Right lobe of liver (tissue), 4 donors: ENCODE data around the gene SLC4A4.

Experiments
- POLR2A ChIP-seq: fragments of 450-650 bp; IDR thresholded peaks from one replicate; pipeline ENCODE4 v1.6.1; 2017; ENCODE audit warnings: antibody characterized with exemption, mild to moderate bottlenecking
- TF ChIP-seq, protein P1 (sequence below), 4 donors: fragments of 200-600 bp in 3 of 4; fragments of 450-650 bp in 1 of 4; IDR thresholded peaks; one replicate each; pipeline versions ENCODE4 v1.5.1 to v1.8.0; 2016 to 2022; ENCODE audit warnings: antibody characterized with exemption in 4 of 4, mild to moderate bottlenecking in 2 of 4
- donor health status: DM: no; HTN: no; CAD: no.
- donor health status: DM: no; HTN: no; CAD: no.
- donor health status: DM: no; HTN: yes; CAD: no.

DNA sequence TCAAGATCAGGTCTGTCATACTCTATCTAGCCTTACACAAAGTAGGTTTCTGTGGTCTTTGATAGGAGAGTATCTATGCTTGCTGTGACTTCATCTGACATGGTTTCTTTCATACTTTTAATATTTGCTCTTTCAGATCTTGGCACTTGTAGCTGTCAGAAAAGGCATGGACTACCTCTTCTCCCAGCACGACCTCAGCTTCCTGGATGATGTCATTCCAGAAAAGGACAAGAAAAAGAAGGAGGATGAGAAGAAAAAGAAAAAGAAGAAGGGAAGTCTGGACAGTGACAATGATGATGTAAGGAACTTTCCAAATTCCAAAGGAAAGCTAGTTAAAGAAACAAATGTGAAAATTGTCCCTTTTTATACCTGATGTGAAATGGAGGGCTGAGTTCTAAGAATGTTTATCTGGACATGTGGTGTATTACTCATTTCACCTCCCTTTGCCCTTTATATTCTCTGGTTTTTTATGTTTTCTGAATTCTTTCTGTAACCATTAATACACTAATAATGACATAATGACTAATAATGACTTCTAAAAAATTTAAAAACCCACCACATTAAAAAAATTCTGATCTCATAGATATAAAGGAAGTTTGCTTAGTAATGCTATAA, 221.2 kb downstream of the SLC4A4 start:
- TF ChIP-seq, protein P1, sequence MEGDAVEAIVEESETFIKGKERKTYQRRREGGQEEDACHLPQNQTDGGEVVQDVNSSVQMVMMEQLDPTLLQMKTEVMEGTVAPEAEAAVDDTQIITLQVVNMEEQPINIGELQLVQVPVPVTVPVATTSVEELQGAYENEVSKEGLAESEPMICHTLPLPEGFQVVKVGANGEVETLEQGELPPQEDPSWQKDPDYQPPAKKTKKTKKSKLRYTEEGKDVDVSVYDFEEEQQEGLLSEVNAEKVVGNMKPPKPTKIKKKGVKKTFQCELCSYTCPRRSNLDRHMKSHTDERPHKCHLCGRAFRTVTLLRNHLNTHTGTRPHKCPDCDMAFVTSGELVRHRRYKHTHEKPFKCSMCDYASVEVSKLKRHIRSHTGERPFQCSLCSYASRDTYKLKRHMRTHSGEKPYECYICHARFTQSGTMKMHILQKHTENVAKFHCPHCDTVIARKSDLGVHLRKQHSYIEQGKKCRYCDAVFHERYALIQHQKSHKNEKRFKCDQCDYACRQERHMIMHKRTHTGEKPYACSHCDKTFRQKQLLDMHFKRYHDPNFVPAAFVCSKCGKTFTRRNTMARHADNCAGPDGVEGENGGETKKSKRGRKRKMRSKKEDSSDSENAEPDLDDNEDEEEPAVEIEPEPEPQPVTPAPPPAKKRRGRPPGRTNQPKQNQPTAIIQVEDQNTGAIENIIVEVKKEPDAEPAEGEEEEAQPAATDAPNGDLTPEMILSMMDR (IDR thresholded peaks at IDR 0.05): no peak
- TF ChIP-seq POLR2A: no peak
